Renal cortex interstitium (tissue), 11 donors: ENCODE measurements around the gene PALLD. TPM values are rescaled to one million over a fixed set of nuclear protein-coding genes. Genes with fewer than 3 reads are reported as not detected.
"Not testable (repeated sequence)": the region's sequence is repeated elsewhere in the genome, so short reads cannot be mapped to it uniquely, and the experiment has no call there.

Experiments
- DNase-seq, 11 donors: peaks; one replicate each; pipeline ENCODE4 v3.0.0-alpha.2; 2013; ENCODE audit warnings: low read depth in 9 of 11, low spot score in 4 of 11; ENCODE audit errors: extremely low read depth in 1 of 11
- polyA plus RNA-seq, 3 donors: library from polyadenylated mRNA; unstranded; fragments of 120-200 nt; gene quantifications; one replicate each; pipeline ENCODE4 v1.2.1, GENCODE V29; 2013; ENCODE audit not compliant: insufficient read length in 3 of 3

PALLD gene
- polyA plus RNA-seq, 3 donors: 182 to 194 (median 191) TPM

DNA sequence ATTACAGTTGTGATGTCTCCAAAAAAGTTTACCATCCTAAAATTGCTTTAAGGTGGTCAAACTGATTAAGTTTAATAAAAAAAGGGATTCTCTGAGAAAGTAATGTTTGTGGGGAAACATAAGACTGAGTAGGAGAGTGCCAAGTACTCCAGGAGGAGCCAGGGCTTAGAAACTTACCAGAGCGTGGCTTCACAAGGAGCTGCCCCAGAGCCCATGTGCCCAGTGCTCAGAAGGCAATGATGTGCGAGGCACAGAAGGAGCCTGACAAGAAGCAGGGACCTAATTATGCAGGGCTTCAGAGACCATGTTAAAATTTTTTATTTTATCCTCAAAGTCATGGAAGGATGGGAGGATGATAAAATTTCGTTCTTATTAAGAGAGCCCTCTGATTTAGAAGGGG lies 204.2 kb downstream of the PALLD start:
- no peak for DNase-seq

DNA sequence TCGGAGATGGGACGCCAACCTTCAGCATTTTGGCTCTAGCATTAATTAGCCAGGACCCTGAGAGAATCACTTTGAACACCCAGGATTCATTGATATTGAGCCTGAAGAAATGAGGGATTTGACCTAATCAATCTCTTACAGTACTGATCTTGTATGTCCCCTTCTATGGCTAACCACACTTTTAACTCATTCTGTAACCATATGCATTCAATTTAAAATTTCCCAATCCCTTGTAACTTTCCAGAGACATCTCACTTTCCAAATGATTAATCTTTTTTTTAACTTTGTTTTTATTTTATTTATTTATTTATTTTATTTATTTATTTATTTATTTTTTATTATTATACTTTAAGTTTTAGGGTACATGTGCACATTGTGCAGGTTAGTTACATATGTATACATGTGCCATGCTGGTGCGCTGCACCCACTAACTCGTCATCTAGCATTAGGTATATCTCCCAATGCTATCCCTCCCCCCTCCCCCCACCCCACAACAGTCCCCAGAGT lies 205.8 kb downstream of the PALLD start:
- not testable (repeated sequence) for DNase-seq

DNA sequence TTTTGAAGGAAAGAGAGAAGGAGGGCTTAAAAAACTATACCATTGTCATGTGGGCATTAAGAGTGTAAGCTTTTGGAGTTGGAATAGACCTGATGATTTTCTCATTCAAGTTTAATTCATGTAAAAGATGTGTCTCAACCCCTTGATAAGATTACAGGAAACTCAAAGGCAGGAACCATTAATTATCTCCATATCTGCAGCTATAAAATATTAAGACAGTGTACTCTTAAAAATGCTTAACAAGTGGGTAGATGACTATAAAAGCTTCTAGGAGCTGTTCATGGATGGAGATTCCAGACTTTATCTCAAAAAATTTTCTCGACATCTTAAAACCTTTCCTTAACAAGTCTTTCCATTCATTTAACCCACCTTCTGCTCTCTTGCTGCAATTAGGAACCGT lies 208.3 kb downstream of the PALLD start:
- DNase-seq: no peak

DNA sequence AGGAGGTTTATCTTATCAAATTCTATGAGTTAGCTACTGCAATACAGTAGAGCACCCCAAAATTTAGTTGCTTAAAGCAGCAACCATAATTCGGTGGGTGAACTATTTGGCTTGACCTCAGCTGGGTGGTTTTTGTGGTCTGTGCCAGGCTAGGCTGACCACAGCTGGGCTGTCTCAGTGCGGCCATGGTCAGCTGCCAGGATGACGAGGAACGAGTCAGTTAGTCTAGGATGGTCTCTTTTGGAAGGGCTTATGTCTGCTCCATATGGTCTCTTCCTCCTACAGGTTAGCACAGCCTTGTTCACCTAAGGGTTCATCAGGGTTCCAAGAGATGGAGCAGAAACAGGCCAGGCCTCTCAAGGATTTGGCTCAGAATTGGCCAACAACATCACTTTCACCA lies 210.4 kb downstream of the PALLD start:
- no peak for DNase-seq

DNA sequence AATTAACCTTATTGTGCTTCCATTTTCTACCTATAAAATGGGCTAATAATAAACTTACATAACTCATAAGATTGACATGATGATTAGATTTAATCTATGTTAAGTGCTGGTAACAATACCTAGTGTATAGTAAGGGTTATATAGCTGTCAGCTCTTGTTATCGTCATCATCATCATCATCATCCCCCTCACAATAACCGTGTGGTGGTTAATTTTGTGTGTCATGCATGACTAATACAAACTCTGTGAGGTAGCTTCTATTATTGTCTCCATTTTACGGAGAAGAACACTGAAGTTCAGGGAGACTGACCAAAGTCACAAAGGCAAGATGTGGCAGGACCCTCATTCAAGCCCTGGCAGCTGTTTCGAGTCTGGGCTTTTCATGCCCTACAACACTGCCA lies 211.3 kb downstream of the PALLD start:
- DNase-seq: no peak

DNA sequence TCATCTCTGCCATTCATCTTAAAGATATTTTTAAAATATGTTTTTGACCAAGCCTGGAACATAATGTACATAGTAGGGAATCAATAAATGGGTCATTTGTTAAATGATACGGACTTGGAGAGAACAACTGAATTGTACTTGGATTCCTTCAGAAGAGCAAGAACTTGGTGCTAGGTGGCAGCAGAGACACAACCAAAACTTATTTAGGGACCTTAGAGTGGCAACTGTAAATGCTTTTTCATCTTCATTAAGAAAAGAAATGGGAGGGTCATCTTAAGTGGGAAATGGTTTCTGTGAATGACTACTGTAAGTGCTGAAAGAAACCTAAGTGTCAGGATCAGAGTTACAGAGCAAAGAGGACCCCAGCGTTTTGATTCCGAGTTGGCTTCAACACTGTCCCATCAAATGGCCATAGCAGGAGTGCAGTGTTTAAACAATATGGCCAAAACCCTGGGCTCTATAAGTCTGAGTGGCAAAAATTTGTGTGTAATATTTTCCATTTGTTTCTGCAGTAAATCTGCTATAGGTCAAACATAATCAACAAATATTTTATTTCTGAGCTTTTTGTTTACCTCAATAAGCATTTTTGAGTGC lies 213.6 kb downstream of the PALLD start:
- DNase-seq: peak in 1 of 11 donors; percentile 51

DNA sequence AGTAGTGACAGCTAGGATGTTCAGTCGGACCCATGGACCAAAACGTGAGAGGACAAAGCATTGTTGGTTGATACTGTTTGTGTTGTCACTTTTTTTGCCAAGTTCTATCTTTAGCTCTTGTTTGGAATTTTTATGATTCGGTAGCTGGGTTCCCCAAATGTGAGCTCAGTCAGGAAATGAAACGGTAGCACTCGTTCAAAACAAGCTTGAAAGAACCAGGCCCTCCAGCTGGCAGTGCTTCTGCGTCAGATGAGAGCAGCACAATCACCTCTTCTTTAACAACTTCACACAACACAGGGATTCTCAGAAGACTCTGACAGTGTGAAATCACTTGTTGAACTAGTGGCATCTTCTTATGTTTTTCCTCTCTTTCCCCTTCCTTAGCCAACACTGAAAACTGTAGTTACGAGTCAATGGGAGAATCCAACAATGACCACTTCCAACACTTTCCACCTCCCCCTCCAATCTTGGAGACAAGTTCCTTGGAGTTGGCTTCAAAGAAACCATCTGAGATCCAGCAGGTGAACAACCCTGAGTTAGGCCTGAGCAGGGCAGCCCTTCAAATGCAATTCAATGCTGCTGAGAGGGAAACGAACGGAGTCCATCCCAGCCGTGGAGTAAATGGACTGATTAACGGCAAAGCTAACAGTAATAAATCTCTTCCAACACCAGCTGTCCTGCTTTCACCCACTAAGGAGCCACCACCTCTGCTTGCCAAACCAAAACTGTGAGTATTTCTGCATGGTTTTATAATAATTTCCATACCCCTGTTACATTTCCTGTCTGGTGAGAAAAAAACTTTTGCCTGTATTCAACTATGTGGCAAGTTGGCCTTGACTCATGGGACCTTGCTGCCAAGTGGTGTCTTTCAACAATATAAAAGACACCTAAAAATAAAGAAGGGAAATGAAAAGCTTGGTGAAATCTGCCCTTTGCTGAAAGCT lies 214.6 kb downstream of the PALLD start:
- no peak for DNase-seq

DNA sequence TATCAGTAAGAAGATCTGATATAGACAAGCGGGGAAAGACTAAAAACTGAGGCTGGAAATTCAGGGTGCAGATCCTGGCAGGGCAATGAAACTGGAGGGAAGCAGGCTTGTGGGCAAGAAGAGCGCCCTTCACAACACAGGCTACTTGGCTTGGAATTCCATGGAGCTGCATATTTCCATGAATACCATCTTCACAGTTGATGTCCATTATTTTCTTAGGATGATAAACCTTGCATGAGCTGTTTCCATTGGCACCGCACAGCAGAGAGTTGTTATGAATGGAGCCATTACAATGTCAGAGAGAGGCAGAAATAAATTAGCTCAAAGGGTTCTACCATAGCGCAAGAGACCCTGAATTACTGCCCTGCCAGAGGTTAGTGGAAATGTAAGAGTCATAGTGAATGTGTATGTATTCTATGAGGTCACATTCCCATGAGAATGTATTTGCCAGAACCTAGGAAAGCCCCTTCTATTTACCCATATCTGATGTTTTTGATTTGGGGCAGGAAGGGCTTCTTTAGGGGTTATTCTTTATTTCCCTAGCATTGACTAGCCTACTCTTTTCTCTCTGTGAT lies 215.6 kb downstream of the PALLD start:
- DNase-seq: no peak

DNA sequence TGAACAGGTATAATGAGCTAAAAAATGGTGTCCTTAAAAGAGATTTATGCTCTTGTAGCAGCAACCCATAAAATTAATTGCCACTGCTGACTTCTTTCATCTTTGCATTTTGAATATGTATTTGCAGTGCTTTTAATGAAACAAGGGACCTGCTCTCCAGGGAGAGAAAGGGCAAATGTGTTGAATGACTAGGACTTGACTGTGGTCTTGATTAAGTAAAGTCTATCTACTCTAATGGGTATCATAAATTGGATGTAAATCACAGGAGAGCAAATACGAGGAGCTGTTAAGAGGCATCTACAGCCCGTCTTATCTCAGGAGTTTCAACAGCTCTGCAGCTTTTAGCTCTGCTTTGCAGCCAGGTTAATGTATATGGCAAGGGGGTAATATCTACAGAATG lies 216.4 kb downstream of the PALLD start:
- DNase-seq: no peak

DNA sequence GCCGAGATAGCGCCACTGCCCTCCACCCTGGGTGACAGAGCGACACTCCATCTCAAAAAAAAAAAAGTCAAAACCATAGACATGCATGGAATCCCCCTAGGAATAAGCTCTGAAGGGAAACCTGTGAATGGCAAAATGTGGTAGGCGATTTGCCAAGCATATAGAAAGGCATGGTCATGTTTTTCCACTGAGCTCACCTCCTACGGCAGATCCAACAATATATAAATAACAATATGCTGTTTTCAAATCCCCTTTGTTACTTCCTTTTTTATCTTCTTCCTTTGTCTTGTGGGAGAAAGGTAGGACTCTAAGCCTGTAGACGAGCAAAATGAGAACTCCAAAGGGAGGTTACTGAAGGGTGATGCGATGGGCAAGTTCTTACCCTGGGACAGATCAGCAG lies 219.0 kb downstream of the PALLD start:
- DNase-seq: no peak

DNA sequence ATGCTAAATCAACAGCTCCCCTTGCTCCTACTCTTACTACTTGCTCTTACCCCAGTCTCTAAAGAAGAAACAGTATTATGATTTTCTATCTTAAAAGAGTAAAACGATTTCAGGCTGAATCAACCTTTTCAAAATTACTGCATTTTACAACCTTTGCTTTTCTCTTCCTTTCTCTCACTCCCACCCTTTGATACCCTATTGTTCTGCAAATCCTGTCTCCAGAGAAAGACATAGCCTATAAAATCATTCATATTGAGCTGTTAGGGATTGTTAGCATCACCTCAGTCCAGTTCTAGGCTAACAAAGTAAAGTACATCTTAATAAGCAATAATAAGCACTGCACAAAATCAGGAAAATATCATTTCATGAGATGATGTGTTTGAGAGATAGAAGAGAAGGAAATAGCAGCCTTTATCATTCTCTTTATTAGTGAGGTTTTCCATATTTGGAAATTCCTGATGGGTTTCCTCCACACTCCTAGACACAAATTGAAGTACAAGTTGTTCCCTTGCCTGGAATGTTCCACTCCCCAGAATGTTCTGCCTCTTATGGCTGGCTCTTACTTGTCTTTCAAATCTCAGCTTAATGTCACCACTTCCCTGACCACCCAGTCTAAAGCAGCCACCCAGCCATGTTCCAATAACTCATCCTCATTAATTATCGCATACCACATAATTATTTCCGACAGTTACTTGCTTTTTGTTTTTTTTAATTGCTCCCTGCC lies 219.7 kb downstream of the PALLD start:
- DNase-seq: no peak

DNA sequence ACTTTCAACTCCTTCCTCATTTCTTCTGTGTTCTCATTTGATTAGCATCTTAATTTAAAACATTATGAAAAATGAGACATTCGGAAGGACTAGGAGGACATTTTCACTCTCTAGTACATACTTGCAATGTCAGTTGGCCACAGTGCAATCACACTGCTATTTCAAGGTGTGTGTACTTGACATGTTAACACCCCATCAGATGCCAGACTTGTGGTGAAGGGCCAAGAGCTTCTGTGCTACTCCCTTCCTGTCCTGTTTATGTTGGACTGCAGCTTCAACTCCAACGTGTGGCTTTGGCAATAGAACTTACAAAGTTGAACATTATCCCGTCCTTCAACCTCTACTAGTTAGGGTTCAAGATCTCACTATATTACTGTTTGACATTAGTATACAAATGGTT lies 221.0 kb downstream of the PALLD start:
- DNase-seq: no peak

DNA sequence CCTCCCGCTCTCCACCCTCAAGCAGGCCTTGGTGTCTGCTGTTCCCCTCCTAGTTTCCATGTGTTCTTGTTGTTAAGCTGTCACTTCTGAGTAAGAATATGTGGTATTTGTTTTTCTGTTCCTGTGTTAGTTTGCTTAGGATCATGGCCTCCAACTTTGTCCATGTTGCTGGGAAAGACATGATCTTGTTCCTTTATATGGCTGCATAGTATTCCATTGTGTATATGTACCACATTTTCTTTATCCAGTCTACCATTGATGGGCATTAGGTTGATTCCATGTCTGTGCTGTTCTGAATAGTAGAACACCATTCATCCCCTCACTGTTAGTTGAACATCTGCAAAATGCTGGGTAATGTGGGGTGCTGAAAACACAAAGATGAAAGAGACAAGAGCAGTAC lies 222.9 kb downstream of the PALLD start:
- DNase-seq: no peak

DNA sequence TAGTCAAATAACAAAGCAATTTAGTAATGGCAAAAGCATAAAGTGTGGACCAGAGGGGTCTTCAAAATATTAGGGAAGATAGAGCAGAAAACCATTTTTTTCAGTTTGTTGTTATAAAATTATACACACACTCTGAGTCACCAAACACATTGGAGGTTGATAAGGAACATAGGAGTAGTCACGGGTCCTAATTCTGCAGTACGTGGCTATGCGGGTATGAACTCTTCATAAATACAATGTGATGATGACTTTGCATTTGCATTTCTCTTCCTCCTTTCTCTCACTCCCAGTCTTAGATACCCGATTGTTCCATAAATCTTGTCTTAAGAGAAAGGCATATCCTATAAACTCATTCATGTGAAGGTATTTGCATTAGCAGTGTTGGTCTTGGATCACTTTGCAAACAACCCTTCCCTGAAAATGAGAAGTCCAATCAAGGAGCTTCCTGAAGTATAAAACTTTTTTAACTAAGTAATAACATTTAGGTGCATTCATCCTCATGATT lies 223.6 kb downstream of the PALLD start:
- DNase-seq: no peak

DNA sequence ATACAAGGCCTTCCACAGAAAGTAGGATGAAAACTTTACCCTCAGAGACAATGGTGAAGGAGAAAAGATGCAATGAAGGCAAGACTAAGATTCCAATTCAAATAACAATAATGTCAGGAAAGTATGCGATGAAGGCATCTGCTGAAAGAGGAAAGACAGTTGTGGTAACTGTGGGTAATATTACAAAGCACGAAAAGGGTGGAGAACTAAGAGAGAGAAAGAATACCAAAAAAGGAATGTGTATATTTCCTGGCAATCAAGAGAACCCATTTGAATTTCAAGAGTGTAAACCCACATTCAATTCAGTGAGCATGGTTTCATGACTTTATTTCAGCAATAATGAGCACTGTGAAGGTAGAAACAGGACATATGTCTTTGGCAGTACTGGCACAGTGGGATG lies 225.5 kb downstream of the PALLD start:
- DNase-seq: no peak

DNA sequence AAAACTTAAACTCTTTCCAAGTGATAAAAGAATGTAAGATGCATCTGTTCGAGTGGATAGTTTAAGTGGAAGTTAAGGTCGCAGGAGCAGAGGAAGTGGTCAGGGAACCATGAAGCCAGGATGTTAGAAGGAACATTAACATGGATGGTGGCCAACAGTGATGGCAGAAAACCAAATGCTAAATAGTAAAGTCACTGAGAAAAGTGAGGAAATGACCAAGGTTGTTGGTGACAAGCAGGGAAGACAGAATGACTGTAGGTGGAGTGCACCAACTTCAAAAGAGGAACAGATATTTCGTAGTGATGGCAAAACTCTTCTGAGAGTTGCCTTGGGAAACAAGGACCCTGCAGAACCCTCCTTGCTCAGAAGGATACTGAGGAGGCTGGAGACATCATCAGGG lies 226.2 kb downstream of the PALLD start:
- DNase-seq: no peak

DNA sequence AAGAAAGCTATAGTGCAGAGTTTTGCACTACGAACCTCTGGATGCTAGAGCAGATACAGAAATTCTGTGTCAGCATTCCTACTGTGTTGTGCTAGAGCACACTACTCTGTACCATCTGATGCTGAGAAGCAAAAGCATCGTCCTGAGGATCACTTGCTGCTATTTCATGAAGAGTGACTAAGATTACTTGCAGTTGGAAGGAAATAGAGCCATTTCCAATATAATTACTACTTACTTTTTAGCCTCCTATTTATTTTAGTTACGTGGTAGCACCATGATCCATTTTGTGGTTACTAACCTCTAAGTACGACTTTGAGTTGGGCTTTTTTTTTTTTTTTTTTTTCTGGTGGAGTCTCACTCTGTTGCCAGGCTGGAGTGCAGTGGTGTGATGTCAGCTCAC lies 226.7 kb downstream of the PALLD start:
- no peak for DNase-seq

DNA sequence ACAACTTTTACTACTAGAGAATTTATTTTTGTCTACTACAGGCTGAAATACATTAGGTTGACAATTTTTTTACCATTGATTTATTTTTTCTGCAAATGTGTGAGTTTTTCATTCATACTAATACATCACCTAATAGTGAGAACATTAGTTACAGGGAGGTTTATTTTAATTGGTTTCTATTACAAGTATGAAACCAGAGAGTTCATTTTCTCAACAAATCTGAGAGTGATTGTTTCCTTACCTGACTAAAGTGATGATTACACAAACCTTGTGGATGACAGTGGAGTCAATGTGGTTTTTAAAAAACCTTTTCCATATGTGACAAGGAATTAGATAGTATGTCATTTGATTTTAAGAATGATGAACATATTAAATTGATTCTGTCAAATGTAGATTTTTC lies 227.4 kb downstream of the PALLD start:
- DNase-seq: no peak

DNA sequence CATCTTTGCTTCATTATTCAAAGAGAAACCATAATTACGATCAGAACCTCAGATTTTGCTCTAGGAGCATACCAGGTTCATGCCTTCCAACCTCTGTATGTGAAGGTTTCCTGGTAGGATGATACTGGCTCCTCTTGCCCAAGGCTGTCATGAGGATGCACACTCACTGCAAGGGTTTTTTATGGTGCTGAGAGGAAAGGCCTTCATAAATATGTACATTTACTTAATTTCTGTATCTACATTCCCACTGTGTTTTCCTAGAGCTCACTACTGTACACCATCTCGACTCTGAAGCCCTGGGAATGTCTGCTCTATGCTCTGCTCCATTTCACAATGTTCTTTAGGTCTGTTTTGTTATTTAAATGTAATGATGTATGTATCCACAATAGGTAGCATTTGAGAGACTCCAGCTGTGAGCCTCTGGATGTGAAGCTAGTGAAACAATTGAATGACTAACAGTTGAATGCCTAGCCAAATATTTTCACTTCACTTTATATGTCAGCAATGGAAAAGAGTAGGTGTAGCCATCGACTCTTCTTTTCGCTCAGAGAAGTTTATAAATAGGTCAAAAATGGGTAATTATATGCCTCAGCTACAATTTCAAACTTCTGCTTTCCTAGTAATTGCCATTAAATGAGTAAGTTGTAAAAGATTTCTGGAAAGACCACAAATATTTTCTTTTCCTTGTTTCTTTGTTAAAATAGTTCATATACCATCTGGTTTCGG lies 228.0 kb downstream of the PALLD start:
- DNase-seq: no peak
